ENCODE results near the gene CEBPZOS. TPM values are rescaled to one million over a fixed set of nuclear protein-coding genes. Genes with fewer than 3 reads are reported as not detected.
"Not testable (repeated sequence)": the region's sequence is repeated elsewhere in the genome, so short reads cannot be mapped to it uniquely, and the experiment has no call there.

The CEBPZOS gene
- total and polyA plus RNA-seq, 12 donors = 27.3 to 190 (median 60.3) TPM

GRCh38 chr2:37191747-37192146 lies 4.5 kb upstream of the CEBPZOS start:
- peaks cover 0 to 3% (median 0%) of the 10 kb centered on the region in 7 donors for H3K27me3 ChIP-seq
- no peak for ATAC-seq
- H3K36me3 ChIP-seq = no peaks in the 10 kb centered on the region
- TF ChIP-seq, protein P1, sequence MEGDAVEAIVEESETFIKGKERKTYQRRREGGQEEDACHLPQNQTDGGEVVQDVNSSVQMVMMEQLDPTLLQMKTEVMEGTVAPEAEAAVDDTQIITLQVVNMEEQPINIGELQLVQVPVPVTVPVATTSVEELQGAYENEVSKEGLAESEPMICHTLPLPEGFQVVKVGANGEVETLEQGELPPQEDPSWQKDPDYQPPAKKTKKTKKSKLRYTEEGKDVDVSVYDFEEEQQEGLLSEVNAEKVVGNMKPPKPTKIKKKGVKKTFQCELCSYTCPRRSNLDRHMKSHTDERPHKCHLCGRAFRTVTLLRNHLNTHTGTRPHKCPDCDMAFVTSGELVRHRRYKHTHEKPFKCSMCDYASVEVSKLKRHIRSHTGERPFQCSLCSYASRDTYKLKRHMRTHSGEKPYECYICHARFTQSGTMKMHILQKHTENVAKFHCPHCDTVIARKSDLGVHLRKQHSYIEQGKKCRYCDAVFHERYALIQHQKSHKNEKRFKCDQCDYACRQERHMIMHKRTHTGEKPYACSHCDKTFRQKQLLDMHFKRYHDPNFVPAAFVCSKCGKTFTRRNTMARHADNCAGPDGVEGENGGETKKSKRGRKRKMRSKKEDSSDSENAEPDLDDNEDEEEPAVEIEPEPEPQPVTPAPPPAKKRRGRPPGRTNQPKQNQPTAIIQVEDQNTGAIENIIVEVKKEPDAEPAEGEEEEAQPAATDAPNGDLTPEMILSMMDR (IDR thresholded peaks at IDR 0.05) = no peak
- WGBS, 2 donors = 77 to 78% methylated on average over 6 of the region's 6 CpGs
- intact Hi-C loops (cut with DNase I) = no loop called here
- no peak overlapping the region for H3K27ac ChIP-seq
- DNase-seq = no peak
- H3K4me1 ChIP-seq = peaks cover 0 to 16% (median 0%) of the 10 kb centered on the region in 9 donors
- H3K9me3 ChIP-seq = no peaks in the 10 kb centered on the region
- H3K4me3 ChIP-seq = no peak overlapping the region

- H3K27ac ChIP-seq = no peak overlapping the region
- no peaks in the 10 kb centered on the region for H3K9me3 ChIP-seq
- WGBS, 2 donors = 92 to 95% methylated on average over 1 of the region's 1 CpG
- H3K36me3 ChIP-seq = no peaks in the 10 kb centered on the region
- peaks cover 2 to 23% (median 6%) of the 10 kb centered on the region in 9 donors for H3K4me1 ChIP-seq
- H3K4me3 ChIP-seq = no peak overlapping the region
- DNase-seq = no peak
- intact Hi-C loops (cut with DNase I) = no loop called here
- ATAC-seq = no peak
- TF ChIP-seq, protein P1 (IDR thresholded peaks at IDR 0.05) = no peak
- no peaks in the 10 kb centered on the region for H3K27me3 ChIP-seq
These were observed 3.7 kb upstream of the CEBPZOS start for GRCh38 chr2:37192551-37192950.

DNA sequence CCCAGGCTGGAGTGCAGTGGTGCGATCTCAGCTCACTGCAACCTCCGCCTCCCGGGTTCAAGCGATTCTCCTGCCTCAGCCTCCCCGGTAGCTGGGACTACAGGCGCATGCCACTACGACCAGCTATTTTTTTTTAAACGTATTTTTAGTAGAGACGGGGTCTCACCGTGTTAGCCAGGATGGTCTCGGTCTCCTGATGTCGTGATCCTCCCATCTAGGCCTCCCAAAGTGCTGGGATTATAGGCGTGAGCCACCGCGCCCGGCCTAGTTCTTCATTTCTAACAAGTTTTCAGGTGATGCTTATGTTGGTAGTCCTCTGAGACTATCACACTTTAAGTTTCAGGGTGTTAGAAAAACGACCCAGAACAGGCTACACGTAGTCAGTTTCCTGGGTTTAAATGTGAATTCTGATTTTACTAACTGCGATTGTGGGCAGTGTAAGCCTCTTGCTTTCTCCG lies 405 bp upstream of the CEBPZOS start:
- 83 to 86% methylated on average over 20 of the region's 20 CpGs for WGBS, 2 donors
- peaks cover 2 to 26% (median 17%) of the 10 kb centered on the region in 9 donors for H3K4me1 ChIP-seq
- intact Hi-C loops (cut with DNase I) = loop anchor here in 2 of 10 donors (5.0 kb wide), 2 partner anchors 39 to 44 kb away; partner anchors contain the start of gene EIF2AK2 (in 1 of the 2)
- ATAC-seq = peak in 2 of 8 donors; percentile 2 to 3
- H3K27me3 ChIP-seq, H3K9me3 ChIP-seq, DNase-seq: not testable (repeated sequence)
- H3K27ac ChIP-seq = peak overlapping the region; percentile 33 to 94 (median 88)
- peak overlapping the region; percentile 67 to 94 (median 80) for H3K4me3 ChIP-seq
- peaks cover 0 to 14% (median under 1%) of the 10 kb centered on the region in 9 donors for H3K36me3 ChIP-seq

GRCh38 chr2:37198681-37199065 lies 2.4 kb downstream of the CEBPZOS start:
- intact Hi-C loops (cut with DNase I) = loop anchor here in 2 of 10 donors (5.0 kb wide), 2 partner anchors 41 to 46 kb away; partner anchors contain the start of gene EIF2AK2 (in 1 of the 2)
- DNase-seq = no peak

More at GRCh38 chr2:37198681-37199065, 2.4 kb downstream of the CEBPZOS start:
- Histone ChIP-seq H3K36me3 (peaks cover 0 to 41% (median 28%) of the 10 kb centered on the region in 9 donors), H3K4me3 (no peak overlapping the region), H3K27ac (no peak overlapping the region), H3K4me1 (peaks cover 2 to 26% (median 17%) of the 10 kb centered on the region in 9 donors), H3K27me3 (no peaks in the 10 kb centered on the region), H3K9me3 (peaks cover 0 to 12% (median 3%) of the 10 kb centered on the region in 11 donors)
- ATAC-seq = no peak
- WGBS, 2 donors = 91 to 94% methylated on average over 8 of the region's 8 CpGs
- TF ChIP-seq, protein P1 (IDR thresholded peaks at IDR 0.05) = no peak

Data from heart right ventricle (tissue), 16 donors.